Spleen (tissue), 7 donors: Measurements from ENCODE around the gene ATP6V0E1.

Source experiments
- CTCF ChIP-seq, 11 experiments: fragments of 200-600 bp in 7 of 11; fragments of 450-650 bp in 4 of 11; sonication (generic) in 4 of 11; IDR thresholded peaks in 8 of 11; conservative IDR thresholded peaks in 3 of 11; 1 replicate in 7 of 11; 2 replicates in 4 of 11; pipeline versions ENCODE4 v1.4.0 to v1.8.0; 2016 to 2021; ENCODE audit warnings: antibody characterized with exemption in 11 of 11, inconsistent platforms in 4 of 11, mild to moderate bottlenecking in 1 of 11
- POLR2A ChIP-seq, 3 donors: fragments of 450-650 bp; IDR thresholded peaks; one replicate each; pipeline ENCODE4 v1.5.1; 2017; ENCODE audit warnings: antibody characterized with exemption in 3 of 3, mild to moderate bottlenecking in 1 of 3
- POLR2AphosphoS5 ChIP-seq, 3 donors: sonication (generic); formaldehyde crosslinking; IDR thresholded peaks; one replicate each; pipeline ENCODE4 v1.5.1; 2017; ENCODE audit warnings: antibody characterized with exemption in 3 of 3
- donor health status: DM: no; HTN: no; CAD: no; lungs with moderate emphysema.
- donor health status: DM: no; HTN: no; CAD: no.
- donor health status: DM: no; HTN: no; CAD: no.

DNA sequence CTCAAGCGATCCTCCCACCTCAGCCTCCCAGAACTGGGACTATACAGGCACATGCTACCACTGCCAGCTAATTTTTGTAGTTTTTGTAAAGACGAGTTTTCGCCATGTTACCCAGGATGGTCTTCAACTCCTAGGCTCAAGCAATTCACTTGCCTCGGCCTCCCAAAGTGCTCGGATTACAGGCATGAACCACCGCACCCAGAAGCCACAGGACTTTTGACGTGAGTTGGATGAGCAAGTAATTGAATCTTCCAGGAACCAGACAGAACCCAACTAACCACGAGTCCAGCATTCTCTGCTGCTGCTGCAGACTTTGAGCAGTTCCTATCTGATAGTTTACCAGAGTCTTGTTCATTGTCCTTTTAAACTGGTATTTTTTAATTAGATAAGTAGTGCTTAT, 9.6 kb upstream of the ATP6V0E1 start:
- TF ChIP-seq POLR2AphosphoS5 (IDR thresholded peaks at IDR 0.05) (no peak), CTCF (IDR thresholded peaks at IDR 0.05 in 8 of 11, conservative IDR thresholded peaks at IDR 0.05 in 3 of 11) (no peak), POLR2A (IDR thresholded peaks at IDR 0.05) (no peak)
